AG09319 (cell line): ENCODE results near the gene FANCD2.
"Not testable (repeated sequence)": the region's sequence is repeated elsewhere in the genome, so short reads cannot be mapped to it uniquely, and the experiment has no call there.

Experiments
- DNase-seq: peaks from one replicate; pipeline ENCODE4 v3.0.0-alpha.2; 2010; ENCODE audit warnings: low read depth; ENCODE audit errors: extremely low read depth
- TF ChIP-seq, protein P1 (sequence below): IDR thresholded peaks from 2 replicates; pipeline ENCODE4 v1.5.1; 2011; ENCODE audit warnings: low read depth, mild to moderate bottlenecking, inconsistent platforms, low read length, moderate library complexity

The FANCD2 gene

DNA sequence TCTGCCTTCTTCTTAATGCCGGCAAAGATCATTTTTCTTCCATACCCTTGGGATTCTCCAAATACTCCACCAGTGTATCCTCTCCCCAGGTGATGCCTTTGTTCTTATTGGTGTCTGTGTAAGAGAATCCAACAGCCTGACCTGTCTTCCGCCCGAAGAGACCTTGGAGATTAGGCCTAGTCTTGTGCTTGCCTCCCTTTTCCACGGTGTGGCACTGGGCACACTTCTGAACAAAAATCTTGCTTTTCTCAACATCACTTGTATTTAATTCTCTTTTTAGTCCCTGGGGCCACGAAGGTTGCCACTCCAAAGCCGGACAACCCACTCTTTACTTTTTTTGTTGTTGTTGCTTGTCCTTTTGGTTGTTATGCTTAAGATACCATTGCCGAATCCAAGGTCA, 25.6 kb upstream of the FANCD2 start:
- TF ChIP-seq, protein P1, sequence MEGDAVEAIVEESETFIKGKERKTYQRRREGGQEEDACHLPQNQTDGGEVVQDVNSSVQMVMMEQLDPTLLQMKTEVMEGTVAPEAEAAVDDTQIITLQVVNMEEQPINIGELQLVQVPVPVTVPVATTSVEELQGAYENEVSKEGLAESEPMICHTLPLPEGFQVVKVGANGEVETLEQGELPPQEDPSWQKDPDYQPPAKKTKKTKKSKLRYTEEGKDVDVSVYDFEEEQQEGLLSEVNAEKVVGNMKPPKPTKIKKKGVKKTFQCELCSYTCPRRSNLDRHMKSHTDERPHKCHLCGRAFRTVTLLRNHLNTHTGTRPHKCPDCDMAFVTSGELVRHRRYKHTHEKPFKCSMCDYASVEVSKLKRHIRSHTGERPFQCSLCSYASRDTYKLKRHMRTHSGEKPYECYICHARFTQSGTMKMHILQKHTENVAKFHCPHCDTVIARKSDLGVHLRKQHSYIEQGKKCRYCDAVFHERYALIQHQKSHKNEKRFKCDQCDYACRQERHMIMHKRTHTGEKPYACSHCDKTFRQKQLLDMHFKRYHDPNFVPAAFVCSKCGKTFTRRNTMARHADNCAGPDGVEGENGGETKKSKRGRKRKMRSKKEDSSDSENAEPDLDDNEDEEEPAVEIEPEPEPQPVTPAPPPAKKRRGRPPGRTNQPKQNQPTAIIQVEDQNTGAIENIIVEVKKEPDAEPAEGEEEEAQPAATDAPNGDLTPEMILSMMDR: no peak
- DNase-seq: no peak

GRCh38 chr3:10002951-10003350, 23.3 kb upstream of the FANCD2 start:
- no peak for DNase-seq
- TF ChIP-seq, protein P1: no peak

DNA sequence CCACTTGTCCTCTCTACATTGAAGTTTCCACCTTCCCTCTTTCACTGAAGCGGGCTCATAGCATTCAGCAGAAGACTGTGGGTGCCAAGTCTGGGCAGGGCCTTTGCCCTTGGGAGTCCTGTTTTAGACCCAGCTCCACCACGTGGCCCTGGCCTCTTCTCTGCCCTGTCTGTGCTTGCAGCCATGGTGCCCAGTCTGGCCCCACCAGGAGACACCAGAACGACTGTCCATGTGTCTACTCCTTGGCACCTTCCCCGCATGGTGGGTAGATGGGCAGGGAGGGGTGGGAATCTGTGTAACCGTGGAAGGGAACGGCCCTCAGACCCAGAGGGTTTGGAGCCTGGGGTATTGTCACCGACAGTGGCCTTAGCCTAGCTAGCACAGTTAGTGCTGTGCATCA, 21.7 kb upstream of the FANCD2 start:
- TF ChIP-seq, protein P1: no peak
- no peak for DNase-seq

GRCh38 chr3:10004960-10005564, 21.2 kb upstream of the FANCD2 start:
- no peak for DNase-seq
- TF ChIP-seq, protein P1: no peak

GRCh38 chr3:10006048-10006761, 20.0 kb upstream of the FANCD2 start:
- no peak for DNase-seq
- TF ChIP-seq, protein P1: no peak

DNA sequence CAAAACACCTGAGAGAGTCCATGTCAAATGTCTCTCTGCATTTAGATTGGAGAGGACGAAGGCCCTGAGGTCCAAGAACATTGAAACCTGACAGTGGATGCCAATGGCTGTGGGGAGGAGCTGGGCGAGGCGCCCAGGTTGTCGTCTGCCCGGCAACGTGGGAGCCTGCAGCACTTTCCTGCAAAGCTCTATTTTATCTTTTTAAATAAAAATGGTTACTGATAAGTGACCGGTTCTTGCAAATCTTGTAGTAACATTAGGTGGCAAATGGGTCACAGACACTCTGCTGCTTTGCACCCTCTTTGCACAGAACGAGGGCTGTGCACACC, 19.5 kb upstream of the FANCD2 start:
- TF ChIP-seq, protein P1: no peak
- DNase-seq: no peak

- TF ChIP-seq, protein P1: no peak
- no peak for DNase-seq
Observed at GRCh38 chr3:10007126-10007782, 19.0 kb upstream of the FANCD2 start.

DNA sequence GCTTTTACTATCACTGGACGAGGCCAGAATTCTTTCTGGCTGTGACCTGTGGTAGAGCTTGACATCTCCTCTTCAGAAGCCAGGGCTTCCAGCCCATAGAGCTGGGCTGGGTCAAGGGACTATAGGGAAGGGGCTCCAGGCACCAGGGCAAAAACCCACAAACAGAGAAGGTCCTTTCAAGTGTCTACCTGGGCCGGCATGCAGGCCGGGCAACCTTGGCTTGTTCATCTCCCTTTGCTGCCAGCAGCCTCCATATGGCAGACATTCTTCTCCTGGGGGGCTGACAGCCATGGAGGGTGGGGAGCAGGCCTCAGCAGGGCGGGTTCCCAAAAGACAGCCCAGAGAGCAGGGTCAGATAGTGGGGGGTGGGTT, 18.0 kb upstream of the FANCD2 start:
- not testable (repeated sequence) for DNase-seq
